Hippocampal formation (tissue), 2 donors: ENCODE measurements around the gene POU6F2.

Experiments
- DNase-seq, 2 donors: peaks; one replicate each; lab custom pipeline; 2025; lab: John Stamatoyannopoulos, UW

POU6F2 gene

GRCh38 chr7:39433550-39433949 lies 455.8 kb downstream of the POU6F2 start:
- DNase-seq: no peak

GRCh38 chr7:39434012-39434411 lies 456.3 kb downstream of the POU6F2 start:
- DNase-seq: no peak

GRCh38 chr7:39446546-39446945 lies 468.8 kb downstream of the POU6F2 start:
- no peak for DNase-seq

- no peak for DNase-seq
Measured at GRCh38 chr7:39451901-39452300, 474.2 kb downstream of the POU6F2 start.

- no peak for DNase-seq
Measured at GRCh38 chr7:39453743-39454355, 476.1 kb downstream of the POU6F2 start.

GRCh38 chr7:39458061-39458745 lies 480.5 kb downstream of the POU6F2 start:
- DNase-seq: no peak

GRCh38 chr7:39459636-39460035 lies 481.9 kb downstream of the POU6F2 start:
- no peak for DNase-seq

- no peak for DNase-seq
Measured at GRCh38 chr7:39460486-39460885, 482.8 kb downstream of the POU6F2 start.

- DNase-seq: no peak
Measured at GRCh38 chr7:39461263-39461820, 483.6 kb downstream of the POU6F2 start.

- no peak for DNase-seq
Measured at GRCh38 chr7:39463252-39463651, 485.5 kb downstream of the POU6F2 start.

- no peak for DNase-seq
Measured at GRCh38 chr7:39464350-39465054, 486.8 kb downstream of the POU6F2 start.

- peak in 1 of 2 donors; percentile 21 for DNase-seq
Measured at GRCh38 chr7:39465055-39465929, 487.6 kb downstream of the POU6F2 start.

GRCh38 chr7:39468261-39468660 lies 490.6 kb downstream of the POU6F2 start:
- no peak for DNase-seq

- no peak for DNase-seq
Measured at GRCh38 chr7:39468808-39469374, 491.2 kb downstream of the POU6F2 start.

- no peak for DNase-seq
Measured at GRCh38 chr7:39480901-39481300, 503.2 kb downstream of the POU6F2 start.

GRCh38 chr7:39488467-39489393 lies 511.0 kb downstream of the POU6F2 start:
- DNase-seq: no peak

- no peak for DNase-seq
Measured at GRCh38 chr7:39490296-39490695, 512.6 kb downstream of the POU6F2 start.

- DNase-seq: no peak
Measured at GRCh38 chr7:39493934-39494333, 516.2 kb downstream of the POU6F2 start.

- no peak for DNase-seq
Measured at GRCh38 chr7:39501358-39501757, 523.6 kb downstream of the POU6F2 start.

- no peak for DNase-seq
Measured at GRCh38 chr7:39504963-39505362, 527.3 kb downstream of the POU6F2 start.
